ENCODE data around the gene PCDH18. TPM values are rescaled to one million over a fixed set of nuclear protein-coding genes. Genes with fewer than 3 reads are reported as not detected.

Gene PCDH18
- total and polyA plus RNA-seq, 10 of the 15 experiments (the other 5 are each of a cell fraction or from before 2014, with no cell fraction given): 0.46 to 1.4 (median 0.96) TPM

GRCh38 chr4:137524725-137525369 lies 7.4 kb downstream of the PCDH18 start:
- FAIRE-seq (no peak), DNase-seq (ENCODE audit: low read depth, low spot score) (no peak), ATAC-seq (no peak)
- TF ChIP-seq NR2C2 (IDR thresholded peaks at IDR 0.05; ENCODE audit: borderline replicate concordance, control insufficient read depth, insufficient read length, low read depth): no peak
- no peak for TF ChIP-seq CHD4 (IDR thresholded peaks at IDR 0.05)
- no peak for TF ChIP-seq USF2 (IDR thresholded peaks at IDR 0.05; ENCODE audit: borderline replicate concordance, low read depth, low read length)
- Histone ChIP-seq H3K36me3 (ENCODE audit: control insufficient read depth in 2 of 2, insufficient read depth in 2 of 2, low read length in 1 of 2) (no peaks in the 10 kb centered on the region), H3K9ac (ENCODE audit: control insufficient read depth, insufficient read depth, low read length) (no peak overlapping the region), H3K27me3 (replicated peaks in 1 of 2; ENCODE audit: control insufficient read depth in 2 of 2, insufficient read depth in 2 of 2, low read length in 1 of 2) (no peaks in the 10 kb centered on the region), H3K4me1 (ENCODE audit: control insufficient read depth, insufficient read depth, low read length) (no peaks in the 10 kb centered on the region), H3K27ac (ENCODE audit: control insufficient read depth, insufficient read depth) (no peak overlapping the region), H3K4me2 (ENCODE audit: control insufficient read depth, insufficient read depth) (no peak overlapping the region), H2AFZ (ENCODE audit: control insufficient read depth, low read depth, low read length) (no peak overlapping the region), H3K4me3 (no peak overlapping the region), H3K79me2 (ENCODE audit: control insufficient read depth, insufficient read depth, low read length) (no peaks in the 10 kb centered on the region), H4K20me1 (ENCODE audit: control insufficient read depth, insufficient read depth) (no peaks in the 10 kb centered on the region), H3K9me3 (replicated peaks; ENCODE audit: control insufficient read depth, insufficient read depth, low read length) (no peaks in the 10 kb centered on the region)
- RAD21 ChIA-PET (ENCODE audit: unreplicated experiment): interaction anchor here (0.9 to 1.2 kb wide), 3 partner anchors 7 to 88 kb away, joined by 3 read pairs; partner anchors contain the start of gene PCDH18
- BruUV-seq (replicated peaks): no TSS peak
- CTCF ChIA-PET: interaction anchor here (0.9 to 1.7 kb wide), 3 partner anchors 10 to 98 kb away, joined by 3 to 4 read pairs (median 3); no protein-coding TSS in a partner anchor
- intact Hi-C loops (cut with micrococcal nuclease; ENCODE audit: unreplicated experiment) (no loop called here), in situ Hi-C loops (cut with MboI) (no loop called here)
- POLR2A ChIA-PET: no interaction called here
- 32% methylated on average over 4 of the region's 4 CpGs for WGBS (ENCODE audit: insufficient coverage, insufficient replicate concordance, low lambda C conversion rate, missing lambda C conversion rate)
- SMC1A ChIA-PET (ENCODE audit: uncharacterized antibody, unreplicated experiment): interaction anchor here (0.8 to 1.4 kb wide), 4 partner anchors 16 to 106 kb away, joined by 3 to 6 read pairs (median 3); no protein-coding TSS in a partner anchor

GRCh38 chr4:137523329-137523728 lies 9.0 kb downstream of the PCDH18 start:
- Histone ChIP-seq H3K9ac (ENCODE audit: control insufficient read depth, insufficient read depth, low read length) (no peak overlapping the region), H3K4me2 (ENCODE audit: control insufficient read depth, insufficient read depth) (no peak overlapping the region), H3K36me3 (ENCODE audit: control insufficient read depth in 2 of 2, insufficient read depth in 2 of 2, low read length in 1 of 2) (no peaks in the 10 kb centered on the region), H3K4me1 (ENCODE audit: control insufficient read depth, insufficient read depth, low read length) (no peaks in the 10 kb centered on the region), H3K27ac (ENCODE audit: control insufficient read depth, insufficient read depth) (no peak overlapping the region), H3K27me3 (replicated peaks in 1 of 2; ENCODE audit: control insufficient read depth in 2 of 2, insufficient read depth in 2 of 2, low read length in 1 of 2) (no peaks in the 10 kb centered on the region), H3K79me2 (ENCODE audit: control insufficient read depth, insufficient read depth, low read length) (no peaks in the 10 kb centered on the region), H2AFZ (ENCODE audit: control insufficient read depth, low read depth, low read length) (no peak overlapping the region), H3K9me3 (replicated peaks; ENCODE audit: control insufficient read depth, insufficient read depth, low read length) (no peaks in the 10 kb centered on the region), H3K4me3 (no peak overlapping the region), H4K20me1 (ENCODE audit: control insufficient read depth, insufficient read depth) (no peaks in the 10 kb centered on the region)
- in situ Hi-C loops (cut with MboI) (no loop called here), intact Hi-C loops (cut with micrococcal nuclease; ENCODE audit: unreplicated experiment) (no loop called here)
- ChIA-PET CTCF (interaction anchor here (0.6 to 1.7 kb wide), 2 partner anchors 20 to 48 kb away, joined by 3 read pairs; no protein-coding TSS in a partner anchor), SMC1A (ENCODE audit: uncharacterized antibody, unreplicated experiment) (interaction anchor here (1.3 kb wide), 1 partner anchor 11 kb away, joined by 5 read pairs; no protein-coding TSS in a partner anchor), POLR2A (interaction anchor here (1.3 kb wide), 1 partner anchor 8 kb away, joined by 3 read pairs; the partner anchor contains the start of gene PCDH18), RAD21 (ENCODE audit: unreplicated experiment) (interaction anchor here (1.2 kb wide), 1 partner anchor 9 kb away, joined by 3 read pairs; the partner anchor contains the start of gene PCDH18)
- peak; percentile 22; the same call in 1 of the 3 replicates for ATAC-seq
- no peak for DNase-seq (ENCODE audit: low read depth, low spot score)
- no TSS peak for BruUV-seq (replicated peaks)
- WGBS (ENCODE audit: insufficient coverage, insufficient replicate concordance, low lambda C conversion rate, missing lambda C conversion rate): 71% methylated on average over 1 of the region's 1 CpG
- FAIRE-seq: no peak
- TF ChIP-seq HDAC6 (IDR thresholded peaks at IDR 0.05; ENCODE audit: unreplicated experiment) (no peak), RELA (IDR thresholded peaks at IDR 0.05; ENCODE audit: borderline replicate concordance, partially characterized antibody) (no peak), ZNF217 (IDR thresholded peaks at IDR 0.05) (no peak), KLF5 (IDR thresholded peaks at IDR 0.05; ENCODE audit: partially characterized antibody) (no peak), RCOR1 (conservative IDR thresholded peaks at IDR 0.05; ENCODE audit: low read depth, low read length) (no peak), NBN (IDR thresholded peaks at IDR 0.05) (no peak), ZBTB33 (IDR thresholded peaks at IDR 0.05) (no peak), MAX (IDR thresholded peaks at IDR 0.05; ENCODE audit: low read depth, low read length) (no peak), IRF4 (IDR thresholded peaks at IDR 0.05; ENCODE audit: low read depth, low read length) (no peak), ATF3 (IDR thresholded peaks at IDR 0.05; ENCODE audit: borderline replicate concordance, extremely low read depth, low read depth, low read length) (no peak), SRF (IDR thresholded peaks at IDR 0.05; ENCODE audit: low read depth in 2 of 2, low read length in 2 of 2) (no peak)
